Smooth muscle cell (in vitro differentiated cells): ENCODE results near the gene UBE2L3. TPM values are rescaled to one million over a fixed set of nuclear protein-coding genes. Genes with fewer than 3 reads are reported as not detected.

Source experiments
- DNase-seq: peaks from one replicate; lab custom pipeline; 2025; ENCODE audit not compliant: unreplicated experiment; lab: John Stamatoyannopoulos, UW
- H2AFZ ChIP-seq: fragments of 200-600 bp; sonication (generic); 2 replicates; pipeline ENCODE4 v1.6.0; 2016; ENCODE audit warnings: antibody characterized with exemption, low read depth, mild to moderate bottlenecking
- H3F3A ChIP-seq: fragments of 200-600 bp; sonication (generic); 2 replicates; pipeline ENCODE4 v1.6.0; 2017; ENCODE audit warnings: antibody characterized with exemption, low read depth
- H3K27ac ChIP-seq: fragments of 200-600 bp; sonication (generic); 2 replicates; pipeline ENCODE4 v1.5.1; 2016; ENCODE audit warnings: low read depth, mild to moderate bottlenecking
- H3K27me3 ChIP-seq: fragments of 200-600 bp; sonication (generic); 2 replicates; pipeline ENCODE4 v1.6.1; 2016; ENCODE audit warnings: low read depth, mild to moderate bottlenecking
- H3K36me3 ChIP-seq: fragments of 200-600 bp; sonication (generic); 2 replicates; pipeline ENCODE4 v1.5.1; 2016; ENCODE audit warnings: low read depth
- H3K4me1 ChIP-seq: fragments of 200-600 bp; sonication (generic); 2 replicates; pipeline ENCODE4 v1.5.1; 2016; ENCODE audit warnings: low read depth
- H3K4me2 ChIP-seq: fragments of 200-600 bp; sonication (generic); 2 replicates; pipeline ENCODE4 v1.6.0; 2016; ENCODE audit warnings: mild to moderate bottlenecking
- H3K4me3 ChIP-seq: fragments of 200-600 bp; sonication (generic); 2 replicates; pipeline ENCODE4 v1.5.1; 2016; ENCODE audit warnings: mild to moderate bottlenecking
- H3K79me2 ChIP-seq: fragments of 200-600 bp; sonication (generic); 2 replicates; pipeline ENCODE4 v1.6.0; 2016; ENCODE audit warnings: low read depth, mild to moderate bottlenecking
- H3K9ac ChIP-seq: fragments of 200-600 bp; sonication (generic); 2 replicates; pipeline ENCODE4 v1.6.0; 2016; ENCODE audit warnings: low read depth
- H3K9me3 ChIP-seq: fragments of 200-600 bp; sonication (generic); replicated peaks from 2 replicates; pipeline ENCODE4 v1.5.1; 2016; ENCODE audit warnings: low read depth
- H4K20me1 ChIP-seq: fragments of 200-600 bp; sonication (generic); 2 replicates; pipeline ENCODE4 v1.6.0; 2016; ENCODE audit warnings: low read depth
- WGBS: methylation state at CpG from one replicate; pipeline ENCODE4 v1.1.7; 2016; ENCODE audit warnings: low lambda C conversion rate; 5-methylcytosine and 5-hydroxymethylcytosine counted together
- polyA plus RNA-seq: library from polyadenylated mRNA; unstranded; fragments of >200 nt; fragmentation: Nextera tagmentation; extraction: Ambion mirVana; gene quantifications from 2 replicates; pipeline ENCODE4 v1.2.1, GENCODE V29; 2016
- total RNA-seq: library from RNA; depleted of rRNA; stranded (reverse); fragments of >200 nt; gene quantifications from 2 replicates; pipeline ENCODE4 v1.2.3, GENCODE V29; 2014
- TF ChIP-seq, protein P1 (sequence below): fragments of 200-600 bp; sonication (generic); IDR thresholded peaks from 2 replicates; pipeline ENCODE4 v1.5.1; 2017; ENCODE audit warnings: borderline replicate concordance, mild to moderate bottlenecking, antibody characterized with exemption; ENCODE audit not compliant: insufficient read depth, poor library complexity, severe bottlenecking

The UBE2L3 gene
- total and polyA plus RNA-seq, 2 experiments from 2014 or later, result 65.4 to 89.3 TPM

DNA sequence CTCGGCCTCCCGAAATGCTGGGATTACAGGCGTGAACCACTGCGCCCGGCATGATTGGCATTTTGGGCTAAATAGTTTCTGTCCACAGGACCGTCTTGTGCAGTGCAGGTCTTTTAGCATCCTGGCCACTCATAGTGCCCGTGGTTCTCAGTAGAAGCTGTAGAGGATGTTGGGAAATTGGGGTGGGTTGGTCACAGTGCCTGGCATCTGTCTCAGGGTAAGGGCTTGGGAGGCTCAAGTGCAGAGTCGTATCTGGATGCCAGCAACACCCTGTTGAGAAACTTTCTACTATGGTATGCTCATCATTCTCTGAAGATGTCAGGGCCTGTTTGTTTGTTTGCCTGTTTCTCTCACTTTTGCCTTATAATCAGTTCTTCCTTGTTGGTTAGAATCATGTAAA, 21.9 kb downstream of the UBE2L3 start:
- Histone ChIP-seq H3K27ac (no peak overlapping the region), H3F3A (no peaks in the 10 kb centered on the region), H3K79me2 (peaks cover 100% of the 10 kb centered on the region), H4K20me1 (peaks cover 100% of the 10 kb centered on the region), H3K9ac (no peak overlapping the region), H3K9me3 (no peaks in the 10 kb centered on the region), H3K4me3 (no peak overlapping the region), H3K36me3 (peaks cover 5% of the 10 kb centered on the region), H2AFZ (no peak overlapping the region), H3K4me2 (no peak overlapping the region), H3K27me3 (no peaks in the 10 kb centered on the region), H3K4me1 (no peaks in the 10 kb centered on the region)
- 95% methylated on average over 8 of the region's 8 CpGs for WGBS
- no peak for DNase-seq
- TF ChIP-seq, protein P1, sequence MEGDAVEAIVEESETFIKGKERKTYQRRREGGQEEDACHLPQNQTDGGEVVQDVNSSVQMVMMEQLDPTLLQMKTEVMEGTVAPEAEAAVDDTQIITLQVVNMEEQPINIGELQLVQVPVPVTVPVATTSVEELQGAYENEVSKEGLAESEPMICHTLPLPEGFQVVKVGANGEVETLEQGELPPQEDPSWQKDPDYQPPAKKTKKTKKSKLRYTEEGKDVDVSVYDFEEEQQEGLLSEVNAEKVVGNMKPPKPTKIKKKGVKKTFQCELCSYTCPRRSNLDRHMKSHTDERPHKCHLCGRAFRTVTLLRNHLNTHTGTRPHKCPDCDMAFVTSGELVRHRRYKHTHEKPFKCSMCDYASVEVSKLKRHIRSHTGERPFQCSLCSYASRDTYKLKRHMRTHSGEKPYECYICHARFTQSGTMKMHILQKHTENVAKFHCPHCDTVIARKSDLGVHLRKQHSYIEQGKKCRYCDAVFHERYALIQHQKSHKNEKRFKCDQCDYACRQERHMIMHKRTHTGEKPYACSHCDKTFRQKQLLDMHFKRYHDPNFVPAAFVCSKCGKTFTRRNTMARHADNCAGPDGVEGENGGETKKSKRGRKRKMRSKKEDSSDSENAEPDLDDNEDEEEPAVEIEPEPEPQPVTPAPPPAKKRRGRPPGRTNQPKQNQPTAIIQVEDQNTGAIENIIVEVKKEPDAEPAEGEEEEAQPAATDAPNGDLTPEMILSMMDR, result no peak

- Histone ChIP-seq H3K9ac (no peak overlapping the region), H3K27ac (no peak overlapping the region), H3K79me2 (peaks cover 100% of the 10 kb centered on the region)
Observed at GRCh38 chr22:21590809-21591641, 23.5 kb downstream of the UBE2L3 start.

GRCh38 chr22:21591695-21592094, 24.2 kb downstream of the UBE2L3 start:
- DNase-seq, result no peak
- H3K9me3 ChIP-seq, result no peaks in the 10 kb centered on the region
- H3K4me3 ChIP-seq, result no peak overlapping the region
- 95% methylated on average over 9 of the region's 9 CpGs for WGBS
- no peaks in the 10 kb centered on the region for H3K27me3 ChIP-seq
- no peak overlapping the region for H3K4me2 ChIP-seq
- H3K36me3 ChIP-seq, result peaks cover 10% of the 10 kb centered on the region
- H3K4me1 ChIP-seq, result no peaks in the 10 kb centered on the region
- no peaks in the 10 kb centered on the region for H3F3A ChIP-seq
- TF ChIP-seq, protein P1, result no peak
- H4K20me1 ChIP-seq, result peaks cover 100% of the 10 kb centered on the region
- peaks cover 100% of the 10 kb centered on the region for H3K79me2 ChIP-seq
- no peak overlapping the region for H2AFZ ChIP-seq
- H3K9ac ChIP-seq, result no peak overlapping the region
- no peak overlapping the region for H3K27ac ChIP-seq

More at GRCh38 chr22:21590809-21591641, 23.5 kb downstream of the UBE2L3 start:
- TF ChIP-seq, protein P1, result no peak
- Histone ChIP-seq H3K4me1 (no peaks in the 10 kb centered on the region), H3K4me3 (no peak overlapping the region), H3F3A (no peaks in the 10 kb centered on the region), H3K27me3 (no peaks in the 10 kb centered on the region), H3K4me2 (no peak overlapping the region), H2AFZ (no peak overlapping the region), H3K36me3 (peaks cover 10% of the 10 kb centered on the region), H4K20me1 (peaks cover 100% of the 10 kb centered on the region), H3K9me3 (no peaks in the 10 kb centered on the region)
- 97% methylated on average over 9 of the region's 9 CpGs for WGBS
- DNase-seq, result no peak
